Spleen (tissue), 7 donors: ENCODE results near the gene STAT4.
A peak's percentile ranks its signal among the peaks of the same experiment; 100 is the strongest.

Source experiments
- POLR2A ChIP-seq, 3 donors: fragments of 450-650 bp; IDR thresholded peaks; one replicate each; pipeline ENCODE4 v1.5.1; 2017; ENCODE audit warnings: antibody characterized with exemption in 3 of 3, mild to moderate bottlenecking in 1 of 3
- POLR2AphosphoS5 ChIP-seq, 3 donors: sonication (generic); formaldehyde crosslinking; IDR thresholded peaks; one replicate each; pipeline ENCODE4 v1.5.1; 2017; ENCODE audit warnings: antibody characterized with exemption in 3 of 3
- TF ChIP-seq, protein P1 (sequence below), 11 experiments: fragments of 200-600 bp in 7 of 11; fragments of 450-650 bp in 4 of 11; sonication (generic) in 4 of 11; IDR thresholded peaks in 8 of 11; conservative IDR thresholded peaks in 3 of 11; 1 replicate in 7 of 11; 2 replicates in 4 of 11; pipeline versions ENCODE4 v1.4.0 to v1.8.0; 2016 to 2021; ENCODE audit warnings: antibody characterized with exemption in 11 of 11, inconsistent platforms in 4 of 11, mild to moderate bottlenecking in 1 of 11
- donor health status: DM: no; HTN: no; CAD: no; lungs with moderate emphysema.
- donor health status: DM: no; HTN: no; CAD: no.
- donor health status: DM: no; HTN: no; CAD: no.

- TF ChIP-seq, protein P1, sequence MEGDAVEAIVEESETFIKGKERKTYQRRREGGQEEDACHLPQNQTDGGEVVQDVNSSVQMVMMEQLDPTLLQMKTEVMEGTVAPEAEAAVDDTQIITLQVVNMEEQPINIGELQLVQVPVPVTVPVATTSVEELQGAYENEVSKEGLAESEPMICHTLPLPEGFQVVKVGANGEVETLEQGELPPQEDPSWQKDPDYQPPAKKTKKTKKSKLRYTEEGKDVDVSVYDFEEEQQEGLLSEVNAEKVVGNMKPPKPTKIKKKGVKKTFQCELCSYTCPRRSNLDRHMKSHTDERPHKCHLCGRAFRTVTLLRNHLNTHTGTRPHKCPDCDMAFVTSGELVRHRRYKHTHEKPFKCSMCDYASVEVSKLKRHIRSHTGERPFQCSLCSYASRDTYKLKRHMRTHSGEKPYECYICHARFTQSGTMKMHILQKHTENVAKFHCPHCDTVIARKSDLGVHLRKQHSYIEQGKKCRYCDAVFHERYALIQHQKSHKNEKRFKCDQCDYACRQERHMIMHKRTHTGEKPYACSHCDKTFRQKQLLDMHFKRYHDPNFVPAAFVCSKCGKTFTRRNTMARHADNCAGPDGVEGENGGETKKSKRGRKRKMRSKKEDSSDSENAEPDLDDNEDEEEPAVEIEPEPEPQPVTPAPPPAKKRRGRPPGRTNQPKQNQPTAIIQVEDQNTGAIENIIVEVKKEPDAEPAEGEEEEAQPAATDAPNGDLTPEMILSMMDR (IDR thresholded peaks at IDR 0.05 in 8 of 11, conservative IDR thresholded peaks at IDR 0.05 in 3 of 11) = no peak
- TF ChIP-seq POLR2A (IDR thresholded peaks at IDR 0.05) = no peak
- TF ChIP-seq POLR2AphosphoS5 (IDR thresholded peaks at IDR 0.05) = peak in 1 of 3 donors; percentile 33
Measured at GRCh38 chr2:191114403-191114886, 36.3 kb downstream of the STAT4 start.
